Neural cell (in vitro differentiated cells): ENCODE data around the gene PPP1R12A.

Experiments
- CTCF ChIP-seq: fragments of 450-650 bp; IDR thresholded peaks from 2 replicates; pipeline ENCODE4 v1.5.1; 2014; ENCODE audit warnings: antibody characterized with exemption, mild to moderate bottlenecking, moderate library complexity; ENCODE audit not compliant: poor library complexity, severe bottlenecking
- EZH2 ChIP-seq: fragments of 200-600, 300-800 bp; shearing (Covaris generic), sonication (generic); IDR thresholded peaks from 2 replicates; pipeline ENCODE4 v1.6.1; 2014; ENCODE audit warnings: antibody characterized with exemption, low read length, borderline replicate concordance, mild to moderate bottlenecking; ENCODE audit not compliant: insufficient read depth, poor library complexity, severe bottlenecking
- RAD21 ChIP-seq: fragments of 450-650 bp; conservative IDR thresholded peaks from 2 replicates; pipeline ENCODE4 v1.6.1; 2014; ENCODE audit warnings: antibody characterized with exemption, mild to moderate bottlenecking, moderate library complexity
- REST ChIP-seq: IDR thresholded peaks from 2 replicates; pipeline ENCODE4 v1.6.1; 2012; ENCODE audit warnings: borderline replicate concordance
- TAF1 ChIP-seq: IDR thresholded peaks from 2 replicates; pipeline ENCODE4 v1.6.1; 2012; ENCODE audit warnings: low read depth

GRCh38 chr12:79859646-79860045 is 75.3 kb downstream of the PPP1R12A start:
- no peak for TF ChIP-seq CTCF
- TF ChIP-seq REST = no peak
- no peak for TF ChIP-seq EZH2
- no peak for TF ChIP-seq TAF1
- no peak for TF ChIP-seq RAD21
